ENCODE results near the gene LMF1. TPM values are rescaled to one million over a fixed set of nuclear protein-coding genes. Genes with fewer than 3 reads are reported as not detected.
"Not testable (repeated sequence)": the region's sequence is repeated elsewhere in the genome, so short reads cannot be mapped to it uniquely, and the experiment has no call there.

LMF1 gene
- total RNA-seq, 6 experiments from 2014 or later: 10.9 to 20.0 (median 13.8) TPM

DNA sequence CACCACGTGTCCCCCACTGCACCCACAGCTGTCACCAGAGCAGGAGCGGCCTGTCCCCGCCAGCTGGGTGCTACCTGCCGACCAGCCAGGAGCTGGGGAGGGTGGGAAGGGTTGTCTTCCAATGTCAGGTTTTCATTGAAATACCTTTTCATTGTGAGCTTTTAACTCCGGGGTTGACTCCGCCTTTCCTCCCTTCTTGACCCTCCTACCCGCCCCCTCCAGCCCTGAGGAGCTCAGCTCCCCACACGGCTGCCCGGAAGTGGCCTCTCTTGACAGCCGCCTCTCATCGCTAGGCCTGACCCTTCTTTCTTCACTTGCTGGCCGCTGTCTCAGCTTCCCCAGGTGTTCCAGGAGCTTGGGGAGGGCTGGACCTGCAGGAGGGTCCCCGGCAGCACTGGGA is 149.0 kb downstream of the LMF1 start:
- TF ChIP-seq, protein P1, sequence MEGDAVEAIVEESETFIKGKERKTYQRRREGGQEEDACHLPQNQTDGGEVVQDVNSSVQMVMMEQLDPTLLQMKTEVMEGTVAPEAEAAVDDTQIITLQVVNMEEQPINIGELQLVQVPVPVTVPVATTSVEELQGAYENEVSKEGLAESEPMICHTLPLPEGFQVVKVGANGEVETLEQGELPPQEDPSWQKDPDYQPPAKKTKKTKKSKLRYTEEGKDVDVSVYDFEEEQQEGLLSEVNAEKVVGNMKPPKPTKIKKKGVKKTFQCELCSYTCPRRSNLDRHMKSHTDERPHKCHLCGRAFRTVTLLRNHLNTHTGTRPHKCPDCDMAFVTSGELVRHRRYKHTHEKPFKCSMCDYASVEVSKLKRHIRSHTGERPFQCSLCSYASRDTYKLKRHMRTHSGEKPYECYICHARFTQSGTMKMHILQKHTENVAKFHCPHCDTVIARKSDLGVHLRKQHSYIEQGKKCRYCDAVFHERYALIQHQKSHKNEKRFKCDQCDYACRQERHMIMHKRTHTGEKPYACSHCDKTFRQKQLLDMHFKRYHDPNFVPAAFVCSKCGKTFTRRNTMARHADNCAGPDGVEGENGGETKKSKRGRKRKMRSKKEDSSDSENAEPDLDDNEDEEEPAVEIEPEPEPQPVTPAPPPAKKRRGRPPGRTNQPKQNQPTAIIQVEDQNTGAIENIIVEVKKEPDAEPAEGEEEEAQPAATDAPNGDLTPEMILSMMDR (IDR thresholded peaks at IDR 0.05): no peak
- TF ChIP-seq POLR2A (IDR thresholded peaks at IDR 0.05): no peak
- H3K27me3 ChIP-seq: no peaks in the 10 kb centered on the region

DNA sequence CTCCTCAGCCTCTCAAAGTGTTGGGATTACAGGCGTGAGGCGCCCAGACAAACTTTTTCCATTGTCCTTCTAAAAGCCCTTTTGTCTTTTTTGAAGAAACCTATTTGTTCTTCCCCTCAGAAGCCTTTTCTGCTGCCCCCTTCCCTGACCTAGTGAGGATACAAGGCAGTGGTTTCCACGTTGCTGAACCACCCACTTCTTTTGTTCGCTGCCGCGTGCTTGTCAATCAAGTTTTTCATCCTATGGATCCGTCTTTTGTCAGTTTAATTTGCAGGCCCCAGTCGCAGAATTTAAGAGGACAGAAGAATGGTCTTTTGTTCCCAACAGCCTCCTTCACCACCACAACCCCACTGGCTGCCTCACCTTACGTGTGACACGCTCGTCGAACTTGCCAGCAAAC is 150.0 kb downstream of the LMF1 start:
- intact Hi-C loops (cut with DNase I): loop anchor here in 1 of 2 donors (10.0 kb wide), 1 partner anchor 214 kb away; no protein-coding TSS in a partner anchor
- Histone ChIP-seq H3K4me3 (no peak overlapping the region), H3K36me3 (no peaks in the 10 kb centered on the region), H3K9me3 (no peaks in the 10 kb centered on the region), H3K4me1 (no peaks in the 10 kb centered on the region), H3K27ac (no peak overlapping the region), H3K27me3 (no peaks in the 10 kb centered on the region)
- no peak for TF ChIP-seq POLR2A (IDR thresholded peaks at IDR 0.05)
- TF ChIP-seq, protein P1 (IDR thresholded peaks at IDR 0.05): no peak
- no peak for DNase-seq
- 65% methylated on average over 10 of the region's 12 CpGs for WGBS (ENCODE audit: insufficient coverage, low coverage, low lambda C conversion rate, missing lambda C conversion rate)
- ATAC-seq: no peak

More for the DNA sequence above, 149.0 kb downstream of the LMF1 start:
- WGBS (ENCODE audit: insufficient coverage, low coverage, low lambda C conversion rate, missing lambda C conversion rate): 48% methylated on average over 6 of the region's 13 CpGs
- Histone ChIP-seq H3K36me3 (no peaks in the 10 kb centered on the region), H3K9me3 (no peaks in the 10 kb centered on the region), H3K4me1 (no peaks in the 10 kb centered on the region), H3K27ac (no peak overlapping the region), H3K4me3 (no peak overlapping the region)
- ATAC-seq (no peak), DNase-seq (no peak)
- intact Hi-C loops (cut with DNase I): loop anchor here in 1 of 2 donors (10.0 kb wide), 1 partner anchor 213 kb away; no protein-coding TSS in a partner anchor

DNA sequence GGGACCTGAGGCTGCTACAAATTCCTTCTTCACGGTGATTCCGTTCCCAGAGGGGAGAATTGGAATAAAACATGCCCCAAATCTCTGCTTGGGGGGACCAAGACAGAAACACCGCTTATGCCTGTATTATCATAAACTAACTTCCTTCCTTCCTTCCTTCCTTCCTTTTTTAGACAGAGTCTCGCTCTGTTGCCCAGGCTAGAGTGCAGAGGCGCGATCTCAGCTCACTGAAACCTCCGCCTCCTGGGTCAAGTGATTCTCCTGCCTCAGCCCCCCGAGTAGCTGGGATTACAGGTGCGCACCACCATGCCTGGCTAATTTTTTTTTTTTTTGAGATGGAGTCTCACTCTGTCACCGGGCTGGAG is 150.8 kb downstream of the LMF1 start:
- not testable (repeated sequence) for H3K36me3 ChIP-seq, H3K9me3 ChIP-seq, DNase-seq, H3K4me1 ChIP-seq, H3K4me3 ChIP-seq, H3K27me3 ChIP-seq, ATAC-seq, H3K27ac ChIP-seq
- WGBS (ENCODE audit: insufficient coverage, low coverage, low lambda C conversion rate, missing lambda C conversion rate): 61% methylated on average over 6 of the region's 10 CpGs
- intact Hi-C loops (cut with DNase I): loop anchor here in 1 of 2 donors (10.0 kb wide), 1 partner anchor 215 kb away; no protein-coding TSS in a partner anchor

DNA sequence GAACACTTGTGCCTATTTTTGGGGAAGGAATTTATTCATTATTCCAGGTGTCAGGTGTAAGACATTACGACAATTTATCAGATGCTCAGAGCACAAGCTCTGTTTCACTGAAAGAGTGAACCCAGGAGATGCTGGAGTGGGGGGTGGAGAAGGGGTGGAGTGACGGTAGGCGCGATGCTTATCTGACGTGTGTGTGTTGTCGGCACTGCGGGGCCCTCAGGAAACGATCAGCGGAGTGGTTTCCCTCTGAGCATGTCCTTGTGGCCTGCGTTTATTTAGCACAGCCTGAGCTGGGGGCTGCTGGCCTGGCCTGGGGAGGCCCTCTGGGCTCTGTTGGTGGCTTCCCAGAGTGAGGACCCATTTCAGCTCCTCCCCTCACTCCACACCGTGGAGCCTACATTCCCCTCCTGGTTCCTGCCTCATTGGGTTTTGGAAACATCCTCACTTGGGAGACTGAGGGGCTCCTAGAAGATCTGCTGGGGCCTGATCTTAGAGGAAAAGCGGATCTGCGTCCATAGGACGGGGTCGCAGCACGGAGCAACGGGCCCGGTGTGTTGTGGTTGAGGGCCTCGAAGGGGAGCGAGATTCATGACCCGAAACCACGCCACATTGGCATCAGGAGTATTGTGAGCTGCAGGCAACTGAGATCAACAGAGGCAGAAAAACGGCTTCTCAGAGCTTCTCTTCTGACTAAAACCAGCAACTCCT is 151.3 kb downstream of the LMF1 start:
- Histone ChIP-seq H3K36me3 (no peaks in the 10 kb centered on the region), H3K4me1 (no peaks in the 10 kb centered on the region), H3K27ac (no peak overlapping the region), H3K27me3 (no peaks in the 10 kb centered on the region), H3K4me3 (no peak overlapping the region), H3K9me3 (no peaks in the 10 kb centered on the region)
- TF ChIP-seq, protein P1 (IDR thresholded peaks at IDR 0.05): no peak
- no peak for TF ChIP-seq POLR2A (IDR thresholded peaks at IDR 0.05)
- no peak for DNase-seq
- 37% methylated on average over 15 of the region's 23 CpGs for WGBS (ENCODE audit: insufficient coverage, low coverage, low lambda C conversion rate, missing lambda C conversion rate)
- intact Hi-C loops (cut with DNase I): loop anchor here in 1 of 2 donors (10.0 kb wide), 1 partner anchor 215 kb away; no protein-coding TSS in a partner anchor
- no peak for ATAC-seq

DNA sequence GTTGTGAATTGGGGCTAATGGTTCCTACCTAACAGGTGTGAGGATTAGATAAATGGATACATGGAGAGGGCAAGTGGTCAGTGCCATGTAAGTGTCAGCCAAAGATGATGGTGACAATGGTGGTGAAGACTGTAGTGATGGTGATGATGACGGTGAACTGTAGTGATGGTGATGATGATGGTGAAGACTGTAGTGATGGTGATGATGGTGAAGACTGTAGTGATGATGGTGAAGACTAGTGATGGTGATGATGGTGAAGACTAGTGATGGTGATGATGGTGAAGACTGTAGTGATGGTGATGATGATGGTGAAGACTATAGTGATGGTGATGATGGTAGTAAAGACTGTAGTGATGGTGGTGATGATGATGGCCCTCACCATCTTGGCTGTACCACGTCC is 152.2 kb downstream of the LMF1 start:
- ATAC-seq: no peak
- DNase-seq: no peak
- intact Hi-C loops (cut with DNase I): no loop called here
- no peaks in the 10 kb centered on the region for H3K9me3 ChIP-seq
- WGBS (ENCODE audit: insufficient coverage, low coverage, low lambda C conversion rate, missing lambda C conversion rate): 36% methylated on average over 2 of the region's 2 CpGs
- no peaks in the 10 kb centered on the region for H3K27me3 ChIP-seq
- TF ChIP-seq POLR2A (IDR thresholded peaks at IDR 0.05): no peak
- TF ChIP-seq, protein P1 (IDR thresholded peaks at IDR 0.05): no peak
- no peaks in the 10 kb centered on the region for H3K4me1 ChIP-seq
- H3K27ac ChIP-seq: no peak overlapping the region
- H3K36me3 ChIP-seq: no peaks in the 10 kb centered on the region
- H3K4me3 ChIP-seq: no peak overlapping the region
